Body of pancreas (tissue), 4 donors: ENCODE results near the gene TMEM217. TPM values are rescaled to one million over a fixed set of nuclear protein-coding genes. Genes with fewer than 3 reads are reported as not detected.

Experiments
- ATAC-seq: fragments of 150-250 bp; one replicate; pipeline ENCODE4 v1.9.1; 2016
- DNase-seq, 4 donors: peaks; one replicate each; pipeline ENCODE4 v3.0.0-alpha.2; 2019
- H3K27ac ChIP-seq, 4 donors: fragments of 200-600 bp; sonication (generic); 1 replicate in 3 of 4; 2 replicates in 1 of 4; pipeline versions ENCODE4 v1.5.1 to v1.6.1; 2016 to 2019; ENCODE audit warnings: mild to moderate bottlenecking in 1 of 4, mixed read lengths in 1 of 4, moderate library complexity in 1 of 4
- H3K27me3 ChIP-seq, 2 donors: fragments of 200-600 bp; sonication (generic); one replicate each; pipeline ENCODE4 v1.6.0; 2016; ENCODE audit warnings: mild to moderate bottlenecking in 1 of 2
- H3K36me3 ChIP-seq, 2 donors: fragments of 200-600 bp; sonication (generic); replicated peaks in 1 of 2; 2 replicates each; pipeline ENCODE4 v1.5.1; 2016; ENCODE audit warnings: low read depth in 2 of 2; ENCODE audit not compliant: insufficient read depth in 1 of 2
- H3K4me1 ChIP-seq: fragments of 200-600 bp; sonication (generic); one replicate; pipeline ENCODE4 v1.6.0; 2016
- H3K4me3 ChIP-seq, 2 donors: fragments of 200-600 bp; sonication (generic); 1 replicate in 1 of 2; 2 replicates in 1 of 2; pipeline ENCODE4 v1.5.1; 2016 to 2019
- H3K9me3 ChIP-seq, 3 donors: fragments of 200-600 bp; sonication (generic); 1 replicate in 2 of 3; 2 replicates in 1 of 3; pipeline ENCODE4 v1.5.1; 2016
- POLR2A ChIP-seq, 3 donors: fragments of 450-650 bp; IDR thresholded peaks; one replicate each; pipeline ENCODE4 v1.6.1; 2016; ENCODE audit warnings: antibody characterized with exemption in 3 of 3, mild to moderate bottlenecking in 2 of 3
- WGBS, 2 donors: methylation state at CpG; one replicate each; pipeline ENCODE4 v1.1.5; 2017; 5-methylcytosine and 5-hydroxymethylcytosine counted together
- intact Hi-C: fragments of 100-400 bp; cut with DNase I; formaldehyde crosslinking; loops from one replicate; pipeline ENCODE4 v1.15.1; 2023
- total RNA-seq, 2 donors: library from RNA; depleted of rRNA; stranded (reverse); fragments of >200 nt; gene quantifications; one replicate each; pipeline ENCODE4 v1.1.0, GENCODE V29; 2016
- TF ChIP-seq, protein P1 (sequence below), 7 experiments: fragments of 450-650 bp in 4 of 7; fragments of 200-600 bp in 3 of 7; sonication (generic) in 3 of 7; IDR thresholded peaks; one replicate each; pipeline ENCODE4 v1.5.1; 2016 to 2019; ENCODE audit warnings: antibody characterized with exemption in 7 of 7

Gene TMEM217
- total RNA-seq, 2 donors from 2014 or later: not detected

DNA sequence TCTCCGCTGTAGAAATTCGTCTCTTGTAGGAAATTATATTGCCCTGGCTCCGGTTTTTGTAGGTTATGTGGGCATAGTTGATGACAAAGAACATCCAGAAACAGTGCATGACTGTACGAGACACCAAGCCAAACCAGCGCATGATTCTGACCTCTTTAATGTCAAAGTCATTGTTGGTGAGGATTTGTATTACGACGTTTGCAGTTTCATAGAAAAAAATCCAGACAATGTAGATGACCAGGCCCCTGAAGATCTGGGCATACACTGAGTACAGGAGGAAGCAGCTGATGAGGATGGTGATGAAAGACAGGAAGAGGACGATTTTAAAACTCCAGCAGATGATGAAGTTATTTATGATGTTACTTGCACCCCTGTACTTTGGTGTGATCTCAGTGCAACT is 39.4 kb downstream of the TMEM217 start:
- intact Hi-C loops: no loop called here
- no peak overlapping the region for H3K27ac ChIP-seq

DNA sequence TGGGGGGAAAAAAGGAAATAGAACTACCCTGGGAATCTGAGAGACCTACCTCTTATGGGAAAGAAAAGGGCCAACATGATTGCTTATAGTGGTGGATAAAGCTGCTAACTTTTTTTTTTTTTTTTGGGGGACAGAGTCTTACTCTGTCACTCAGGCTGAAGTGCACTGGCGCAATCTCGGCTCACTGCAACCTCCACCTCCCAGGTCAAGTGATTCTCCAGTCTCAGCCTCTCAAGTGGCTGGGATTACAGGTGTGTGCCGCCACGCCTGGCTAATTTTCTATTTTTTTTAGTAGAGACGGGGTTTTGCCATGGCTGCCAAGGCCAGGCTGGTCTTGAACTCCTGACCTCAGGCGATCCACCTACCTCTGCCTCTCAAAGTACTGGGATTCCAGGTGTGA is 39.9 kb downstream of the TMEM217 start:
- no peak overlapping the region for H3K4me3 ChIP-seq
- TF ChIP-seq POLR2A (IDR thresholded peaks at IDR 0.05): no peak
- TF ChIP-seq, protein P1, sequence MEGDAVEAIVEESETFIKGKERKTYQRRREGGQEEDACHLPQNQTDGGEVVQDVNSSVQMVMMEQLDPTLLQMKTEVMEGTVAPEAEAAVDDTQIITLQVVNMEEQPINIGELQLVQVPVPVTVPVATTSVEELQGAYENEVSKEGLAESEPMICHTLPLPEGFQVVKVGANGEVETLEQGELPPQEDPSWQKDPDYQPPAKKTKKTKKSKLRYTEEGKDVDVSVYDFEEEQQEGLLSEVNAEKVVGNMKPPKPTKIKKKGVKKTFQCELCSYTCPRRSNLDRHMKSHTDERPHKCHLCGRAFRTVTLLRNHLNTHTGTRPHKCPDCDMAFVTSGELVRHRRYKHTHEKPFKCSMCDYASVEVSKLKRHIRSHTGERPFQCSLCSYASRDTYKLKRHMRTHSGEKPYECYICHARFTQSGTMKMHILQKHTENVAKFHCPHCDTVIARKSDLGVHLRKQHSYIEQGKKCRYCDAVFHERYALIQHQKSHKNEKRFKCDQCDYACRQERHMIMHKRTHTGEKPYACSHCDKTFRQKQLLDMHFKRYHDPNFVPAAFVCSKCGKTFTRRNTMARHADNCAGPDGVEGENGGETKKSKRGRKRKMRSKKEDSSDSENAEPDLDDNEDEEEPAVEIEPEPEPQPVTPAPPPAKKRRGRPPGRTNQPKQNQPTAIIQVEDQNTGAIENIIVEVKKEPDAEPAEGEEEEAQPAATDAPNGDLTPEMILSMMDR (IDR thresholded peaks at IDR 0.05): no peak
- WGBS, 2 donors: 89 to 93% methylated on average over 6 of the region's 6 CpGs
- intact Hi-C loops: no loop called here
- no peak overlapping the region for H3K27ac ChIP-seq
- ATAC-seq (no peak), DNase-seq (no peak)
- no peaks in the 10 kb centered on the region for H3K9me3 ChIP-seq
- H3K36me3 ChIP-seq: no peaks in the 10 kb centered on the region
- no peaks in the 10 kb centered on the region for H3K27me3 ChIP-seq
- H3K4me1 ChIP-seq: peaks cover 6% of the 10 kb centered on the region

More for the DNA sequence above, 39.4 kb downstream of the TMEM217 start:
- ATAC-seq (no peak), DNase-seq (no peak)
- H3K9me3 ChIP-seq: no peaks in the 10 kb centered on the region
- 75 to 81% methylated on average over 8 of the region's 8 CpGs for WGBS, 2 donors
- no peak overlapping the region for H3K4me3 ChIP-seq
- no peaks in the 10 kb centered on the region for H3K36me3 ChIP-seq
- no peaks in the 10 kb centered on the region for H3K27me3 ChIP-seq
- H3K4me1 ChIP-seq: peaks cover 6% of the 10 kb centered on the region
- no peak for TF ChIP-seq POLR2A (IDR thresholded peaks at IDR 0.05)
- TF ChIP-seq, protein P1 (IDR thresholded peaks at IDR 0.05): no peak

DNA sequence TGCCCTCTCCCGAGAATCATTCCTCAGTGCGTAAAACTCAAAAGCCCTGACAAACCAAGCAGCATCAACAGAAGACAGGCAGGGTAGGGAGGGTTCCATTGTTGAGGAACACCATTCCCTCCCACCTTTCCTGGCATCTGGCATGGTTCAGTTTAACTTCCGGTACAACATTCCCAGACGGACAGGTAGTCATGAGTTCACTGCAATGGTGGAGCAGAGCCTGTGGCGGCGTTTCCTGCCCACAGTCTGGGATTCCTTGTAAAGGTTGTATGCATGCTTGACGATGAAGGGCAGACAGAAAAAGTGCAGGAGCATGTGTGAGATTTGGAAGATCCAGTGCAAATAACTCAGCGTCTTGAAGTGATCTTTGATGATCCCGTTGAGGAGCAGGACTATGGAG is 45.7 kb downstream of the TMEM217 start:
- ATAC-seq: no peak
- no peak for DNase-seq
- no peak overlapping the region for H3K27ac ChIP-seq
- intact Hi-C loops: no loop called here
- no peak overlapping the region for H3K4me3 ChIP-seq
- H3K4me1 ChIP-seq: no peaks in the 10 kb centered on the region
- 78 to 81% methylated on average over 9 of the region's 9 CpGs for WGBS, 2 donors
- no peaks in the 10 kb centered on the region for H3K27me3 ChIP-seq
- H3K9me3 ChIP-seq: no peaks in the 10 kb centered on the region
- TF ChIP-seq POLR2A (IDR thresholded peaks at IDR 0.05): no peak
- TF ChIP-seq, protein P1 (IDR thresholded peaks at IDR 0.05): no peak
- no peaks in the 10 kb centered on the region for H3K36me3 ChIP-seq

DNA sequence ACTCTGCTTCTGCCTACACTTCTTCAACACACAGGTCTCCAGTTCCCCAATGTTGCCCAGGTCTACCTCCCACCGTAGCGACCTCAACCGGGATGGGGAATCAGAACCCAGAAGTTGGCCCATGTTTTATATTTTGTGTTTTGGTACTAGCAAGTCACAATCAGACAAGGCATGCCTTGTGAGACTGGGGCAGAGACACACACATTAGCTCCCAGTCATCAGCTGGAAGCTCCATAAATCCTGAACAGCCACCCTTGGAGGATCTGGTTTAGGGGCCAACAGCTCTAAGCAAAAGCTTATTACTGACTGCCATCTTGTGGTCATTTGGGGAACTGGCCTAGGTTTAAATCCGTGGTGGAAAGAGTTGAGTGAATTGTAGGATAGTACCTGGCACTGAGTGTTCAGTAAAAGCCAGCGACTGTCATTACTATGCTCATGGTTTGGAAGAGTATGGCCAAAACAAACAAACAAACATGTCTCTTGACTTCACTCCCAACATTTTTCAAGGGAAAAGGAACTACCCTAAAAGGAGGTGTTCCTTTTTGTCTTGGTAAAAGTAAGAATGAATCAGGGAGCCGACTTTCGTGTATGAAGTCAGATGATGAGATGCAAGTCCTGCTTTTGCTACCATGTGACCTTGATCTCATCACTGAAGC is 47.5 kb downstream of the TMEM217 start:
- no peaks in the 10 kb centered on the region for H3K27me3 ChIP-seq
- no peaks in the 10 kb centered on the region for H3K9me3 ChIP-seq
- DNase-seq (peak; percentile 82 to 88 (median 86)), ATAC-seq (peak; percentile 91)
- intact Hi-C loops: no loop called here
- H3K27ac ChIP-seq: no peak overlapping the region
- H3K4me1 ChIP-seq: no peaks in the 10 kb centered on the region
- no peak overlapping the region for H3K4me3 ChIP-seq
- WGBS, 2 donors: 50 to 59% methylated on average over 7 of the region's 7 CpGs
- H3K36me3 ChIP-seq: no peaks in the 10 kb centered on the region
- no peak for TF ChIP-seq POLR2A (IDR thresholded peaks at IDR 0.05)
- TF ChIP-seq, protein P1 (IDR thresholded peaks at IDR 0.05): peak; percentile 76 to 99 (median 97)
